ENCODE data around the gene PCDHGA7.
"Not testable (repeated sequence)": the region's sequence is repeated elsewhere in the genome, so short reads cannot be mapped to it uniquely, and the experiment has no call there.

PCDHGA7 gene

DNA sequence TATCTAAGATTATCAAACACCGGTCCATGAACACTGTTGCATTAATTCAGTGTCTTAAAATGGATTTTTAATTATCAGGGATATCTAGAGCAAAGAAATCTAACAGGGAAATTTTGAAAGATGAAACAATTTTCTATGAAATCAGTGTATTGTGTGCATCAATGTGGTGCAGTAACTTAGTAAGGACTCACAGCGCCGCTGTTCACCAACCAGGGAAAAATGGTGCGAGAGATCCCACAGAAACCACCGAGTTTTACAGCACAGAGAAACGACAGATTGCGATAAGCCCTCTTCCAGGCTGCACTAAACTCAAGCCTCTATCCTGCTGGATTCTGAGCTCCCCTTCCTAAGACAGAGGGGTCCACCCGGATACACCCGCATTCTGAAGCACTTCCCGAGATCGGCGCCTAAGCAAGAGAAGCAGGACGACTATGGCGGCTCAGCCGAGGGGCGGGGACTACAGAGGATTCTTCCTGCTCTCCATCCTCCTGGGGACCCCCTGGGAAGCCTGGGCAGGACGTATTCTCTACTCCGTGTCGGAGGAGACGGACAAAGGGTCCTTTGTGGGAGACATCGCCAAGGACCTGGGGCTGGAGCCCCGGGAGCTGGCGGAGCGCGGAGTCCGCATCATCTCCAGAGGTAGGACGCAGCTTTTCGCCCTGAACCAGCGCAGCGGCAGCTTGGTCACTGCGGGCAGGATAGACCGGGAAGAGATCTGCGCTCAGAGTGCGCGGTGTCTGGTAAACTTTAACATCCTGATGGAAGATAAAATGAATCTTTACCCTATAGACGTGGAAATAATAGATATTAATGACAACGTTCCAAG lies at the start of gene PCDHGA7:
TSS of gene PCDHGA7 (plus strand) at position 274 of the 826 bp plus-strand sequence. CDS start at position 432, 158 bp downstream.
- DNase-seq, result no peak

DNA sequence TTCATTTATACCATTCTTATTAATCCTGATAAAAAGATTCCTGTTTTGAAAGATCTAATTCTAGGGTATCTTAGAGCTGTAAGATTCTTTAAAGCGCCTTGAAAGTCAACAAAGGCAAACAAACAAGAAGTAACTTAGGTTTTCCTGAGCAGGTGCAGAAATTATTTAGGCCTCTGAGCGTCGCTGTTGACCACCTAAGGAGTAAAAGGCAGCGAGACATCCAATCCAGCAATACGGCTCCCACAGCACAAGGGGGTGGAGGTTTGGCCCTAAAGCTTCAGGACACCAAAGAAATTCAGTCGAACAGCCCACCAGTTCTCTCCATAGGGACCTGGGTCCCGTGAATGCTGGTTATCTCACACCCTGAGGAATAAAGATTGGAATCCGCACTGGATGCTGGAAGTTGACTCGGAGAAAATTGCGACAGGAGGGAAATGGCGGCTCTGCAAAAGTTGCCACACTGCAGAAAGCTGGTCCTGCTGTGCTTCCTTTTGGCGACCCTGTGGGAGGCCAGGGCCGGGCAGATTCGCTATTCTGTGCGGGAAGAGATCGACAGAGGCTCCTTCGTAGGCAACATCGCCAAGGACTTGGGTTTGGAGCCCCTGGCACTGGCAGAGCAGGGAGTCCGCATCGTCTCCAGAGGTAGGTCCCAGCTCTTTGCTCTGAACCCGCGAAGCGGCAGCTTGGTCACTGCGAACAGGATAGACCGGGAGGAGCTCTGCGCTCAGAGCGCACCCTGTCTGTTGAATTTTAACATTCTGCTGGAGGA lies 43.8 kb upstream of the PCDHGA7 start, which contains the start of gene PCDHGA2:
TSS of gene PCDHGA2 (plus strand) at position 223 of the 769 bp plus-strand sequence.
- DNase-seq, result no peak

DNA sequence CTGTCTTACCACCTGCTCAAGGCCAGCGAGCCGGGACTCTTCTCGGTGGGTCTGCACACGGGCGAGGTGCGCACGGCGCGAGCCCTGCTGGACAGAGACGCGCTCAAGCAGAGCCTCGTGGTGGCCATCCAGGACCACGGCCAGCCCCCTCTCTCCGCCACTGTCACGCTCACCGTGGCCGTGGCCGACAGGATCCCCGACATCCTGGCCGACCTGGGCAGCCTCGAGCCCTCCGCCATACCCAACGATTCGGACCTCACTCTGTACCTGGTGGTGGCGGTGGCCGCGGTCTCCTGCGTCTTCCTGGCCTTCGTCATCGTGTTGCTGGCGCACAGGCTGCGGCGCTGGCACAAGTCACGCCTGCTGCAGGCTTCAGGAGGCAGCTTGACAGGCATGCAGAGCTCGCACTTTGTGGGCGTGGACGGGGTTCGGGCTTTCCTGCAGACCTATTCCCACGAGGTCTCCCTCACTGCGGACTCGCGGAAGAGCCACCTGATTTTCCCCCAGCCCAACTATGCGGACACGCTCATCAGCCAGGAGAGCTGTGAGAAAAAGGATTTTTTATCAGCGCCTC lies 41.7 kb upstream of the PCDHGA7 start:
- not testable (repeated sequence) for DNase-seq

DNA sequence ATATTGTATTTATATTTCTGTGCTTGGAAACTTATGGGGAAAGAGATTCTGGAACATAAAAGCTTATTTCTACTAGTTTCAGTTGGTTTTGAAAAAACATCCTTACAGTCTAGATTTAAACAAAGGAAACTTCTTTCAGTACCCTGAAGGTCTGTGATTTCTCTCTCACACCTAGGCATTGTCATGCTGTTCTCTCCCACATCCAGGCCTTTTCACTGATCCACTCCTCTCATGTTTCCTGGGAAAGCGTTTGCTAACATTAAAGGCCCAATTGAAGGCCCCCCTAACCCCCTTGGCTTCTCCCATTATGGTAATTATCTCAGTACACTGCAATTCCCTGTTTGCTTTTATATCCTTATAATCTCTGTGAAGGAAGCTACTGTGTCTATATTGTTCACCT lies 39.8 kb upstream of the PCDHGA7 start:
- DNase-seq, result no peak

DNA sequence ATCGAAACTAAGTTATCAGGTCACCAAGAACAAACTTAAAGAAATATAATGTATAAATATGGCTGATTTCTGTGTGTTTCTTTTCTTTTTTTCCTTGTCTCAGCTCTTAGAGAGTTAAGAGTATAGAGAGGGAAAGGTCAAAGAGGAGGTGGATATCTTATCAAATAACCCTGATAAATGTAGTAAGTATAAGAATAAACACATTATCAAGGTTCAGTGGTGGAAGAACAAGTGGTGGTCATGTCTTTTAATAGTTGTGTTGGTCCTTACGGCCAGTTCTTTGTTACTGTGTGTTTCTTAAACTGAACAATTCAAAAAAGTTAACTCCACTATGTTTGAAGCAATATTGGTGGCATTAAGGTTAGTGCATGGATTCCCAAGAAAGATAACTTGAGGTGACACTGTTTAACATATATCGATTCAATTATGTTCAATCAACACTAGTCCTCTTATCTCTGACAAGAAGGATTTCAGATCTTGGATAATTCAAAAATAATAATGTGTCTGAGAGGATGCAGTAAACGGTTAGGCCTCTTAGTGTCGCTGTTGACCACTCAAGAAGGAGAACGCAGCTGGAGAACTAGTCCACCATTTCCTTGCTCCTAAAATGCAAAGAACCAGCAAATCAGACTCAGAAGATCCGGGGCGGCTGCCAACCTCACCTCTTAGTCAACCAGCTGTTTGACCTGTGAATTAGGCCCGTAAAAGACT lies 39.1 kb upstream of the PCDHGA7 start, which contains the start of gene PCDHGA3:
TSS of gene PCDHGA3 (plus strand) at position 588 of the 711 bp plus-strand sequence. CDS start 205 bp downstream, outside the sequence.
- DNase-seq, result no peak

DNA sequence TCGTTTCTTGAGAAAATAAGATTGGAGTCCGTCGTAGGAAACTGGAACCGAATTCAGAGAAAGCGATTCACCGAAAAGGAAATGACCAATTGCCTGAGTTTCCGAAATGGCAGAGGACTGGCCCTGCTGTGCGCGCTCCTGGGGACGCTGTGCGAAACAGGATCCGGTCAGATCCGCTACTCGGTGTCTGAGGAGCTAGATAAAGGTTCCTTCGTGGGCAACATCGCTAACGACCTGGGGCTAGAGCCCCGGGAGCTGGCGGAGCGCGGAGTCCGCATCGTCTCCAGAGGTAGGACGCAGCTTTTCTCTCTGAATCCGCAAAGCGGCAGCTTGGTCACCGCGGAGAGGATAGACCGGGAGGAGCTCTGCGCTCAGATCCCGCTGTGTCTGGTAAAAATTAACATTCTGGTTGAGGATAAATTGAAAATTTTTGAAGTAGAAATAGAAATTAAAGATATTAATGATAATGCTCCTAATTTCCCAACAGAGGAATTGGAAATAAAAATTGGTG lies 38.5 kb upstream of the PCDHGA7 start:
- no peak for DNase-seq

DNA sequence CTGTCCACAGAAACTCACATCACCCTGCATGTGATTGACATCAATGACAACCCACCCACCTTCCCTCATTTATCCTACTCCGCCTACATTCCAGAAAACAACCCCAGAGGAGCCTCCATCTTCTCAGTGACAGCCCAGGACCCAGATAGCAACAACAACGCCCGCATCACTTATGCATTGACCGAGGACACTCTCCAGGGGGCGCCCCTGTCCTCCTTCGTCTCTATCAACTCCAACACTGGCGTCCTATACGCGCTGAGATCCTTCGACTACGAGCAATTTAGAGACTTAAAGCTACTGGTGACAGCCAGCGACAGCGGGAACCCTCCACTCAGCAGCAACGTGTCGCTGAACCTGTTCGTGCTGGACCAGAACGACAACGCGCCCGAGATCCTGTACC lies 37.2 kb upstream of the PCDHGA7 start:
- DNase-seq, result no peak

DNA sequence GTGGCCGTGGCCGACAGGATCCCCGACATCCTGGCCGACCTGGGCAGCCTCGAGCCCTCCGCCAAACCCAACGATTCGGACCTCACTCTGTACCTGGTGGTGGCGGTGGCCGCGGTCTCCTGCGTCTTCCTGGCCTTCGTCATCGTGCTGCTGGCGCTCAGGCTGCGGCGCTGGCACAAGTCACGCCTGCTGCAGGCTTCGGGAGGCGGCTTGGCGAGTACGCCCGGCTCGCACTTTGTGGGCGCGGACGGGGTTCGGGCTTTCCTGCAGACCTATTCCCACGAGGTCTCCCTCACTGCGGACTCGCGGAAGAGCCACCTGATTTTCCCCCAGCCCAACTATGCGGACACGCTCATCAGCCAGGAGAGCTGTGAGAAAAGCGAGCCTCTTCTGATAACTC lies 36.5 kb upstream of the PCDHGA7 start:
- not testable (repeated sequence) for DNase-seq

DNA sequence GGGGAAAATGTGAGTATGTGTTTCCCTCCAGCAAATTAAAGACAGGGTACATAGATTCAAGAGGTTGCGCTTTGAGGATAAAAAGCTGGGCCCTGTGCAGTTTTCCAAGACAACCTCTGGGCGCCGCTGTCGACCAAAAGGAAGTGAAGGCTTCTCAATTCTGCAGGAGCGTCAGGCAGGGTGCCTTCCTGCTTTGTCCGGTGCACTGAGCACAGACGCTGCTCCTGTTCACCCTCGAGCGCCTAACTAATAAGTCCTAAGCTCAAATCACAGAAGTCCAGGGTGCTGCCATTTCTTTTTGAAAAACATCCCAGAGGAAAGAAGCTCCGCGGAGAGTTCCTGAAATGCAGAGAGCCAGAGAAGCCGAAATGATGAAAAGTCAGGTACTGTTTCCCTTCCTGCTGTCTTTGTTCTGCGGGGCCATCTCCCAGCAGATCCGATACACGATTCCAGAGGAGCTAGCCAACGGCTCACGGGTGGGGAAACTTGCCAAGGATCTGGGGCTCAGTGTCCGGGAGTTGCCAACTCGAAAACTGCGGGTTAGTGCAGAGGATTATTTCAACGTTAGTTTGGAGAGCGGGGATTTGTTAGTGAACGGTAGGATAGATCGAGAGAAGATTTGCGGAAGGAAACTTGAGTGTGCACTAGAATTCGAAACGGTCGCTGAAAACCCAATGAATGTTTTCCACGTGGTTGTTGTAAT lies 32.5 kb upstream of the PCDHGA7 start, which contains the start of gene PCDHGB1:
TSS of gene PCDHGB1 (plus strand) at position 183 of the 703 bp plus-strand sequence. CDS start at position 345, 162 bp downstream.
- DNase-seq, result peak; percentile 1

DNA sequence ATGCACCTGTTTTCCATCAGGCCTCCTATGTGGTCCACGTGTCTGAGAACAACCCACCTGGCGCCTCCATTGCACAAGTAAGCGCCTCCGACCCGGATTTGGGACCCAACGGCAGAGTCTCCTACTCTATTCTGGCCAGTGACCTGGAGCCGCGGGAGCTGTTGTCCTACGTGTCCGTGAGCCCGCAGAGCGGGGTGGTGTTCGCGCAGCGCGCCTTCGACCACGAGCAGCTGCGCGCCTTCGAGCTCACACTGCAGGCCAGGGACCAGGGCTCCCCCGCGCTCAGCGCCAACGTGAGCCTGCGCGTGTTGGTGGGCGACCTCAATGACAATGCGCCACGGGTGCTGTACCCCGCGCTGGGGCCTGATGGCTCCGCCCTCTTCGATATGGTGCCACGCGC lies 31.0 kb upstream of the PCDHGA7 start:
- DNase-seq, result no peak

DNA sequence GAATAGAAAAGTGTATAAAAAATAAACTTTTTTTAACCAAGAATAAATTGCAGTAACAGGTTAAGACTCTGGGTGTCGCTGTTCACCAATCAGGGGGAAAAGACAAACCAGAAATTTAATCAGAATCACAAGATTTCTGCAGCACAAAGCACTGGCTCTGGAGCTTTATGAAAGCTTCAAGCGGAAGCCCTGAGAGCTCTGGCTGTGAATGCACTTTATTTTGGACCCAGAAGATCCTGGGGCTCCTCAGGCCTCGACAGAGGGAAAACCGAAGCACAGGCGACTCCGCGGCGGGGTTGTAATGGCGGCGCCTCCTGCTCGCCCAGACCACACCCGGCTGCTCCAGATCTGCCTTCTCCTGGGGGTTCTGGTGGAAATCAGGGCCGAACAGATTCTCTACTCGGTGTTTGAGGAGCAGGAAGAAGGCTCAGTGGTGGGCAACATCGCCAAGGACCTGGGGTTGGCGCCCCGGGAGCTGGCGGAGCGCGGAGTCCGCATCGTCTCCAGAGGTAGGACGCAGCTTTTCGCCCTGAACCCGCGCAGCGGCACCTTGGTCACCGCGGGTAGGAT lies 27.6 kb upstream of the PCDHGA7 start, which contains the start of gene PCDHGA4:
TSS of gene PCDHGA4 (plus strand) at position 122 of the 570 bp plus-strand sequence. CDS start at position 209, 87 bp downstream.
- no peak for DNase-seq

DNA sequence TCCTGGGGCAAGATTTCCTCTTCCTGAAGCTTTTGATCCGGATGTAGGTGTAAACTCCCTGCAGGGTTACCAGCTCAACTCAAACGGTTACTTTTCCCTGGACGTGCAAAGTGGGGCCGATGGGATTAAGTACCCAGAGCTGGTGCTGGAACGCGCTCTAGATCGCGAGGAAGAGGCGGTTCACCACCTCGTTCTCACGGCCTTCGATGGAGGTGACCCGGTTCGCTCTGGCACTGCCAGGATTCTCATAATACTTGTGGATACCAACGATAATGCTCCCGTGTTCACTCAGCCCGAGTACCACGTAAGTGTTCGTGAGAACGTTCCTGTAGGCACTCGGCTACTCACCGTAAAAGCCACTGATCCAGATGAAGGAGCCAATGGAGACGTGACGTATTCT lies 26.9 kb upstream of the PCDHGA7 start:
- DNase-seq, result no peak

DNA sequence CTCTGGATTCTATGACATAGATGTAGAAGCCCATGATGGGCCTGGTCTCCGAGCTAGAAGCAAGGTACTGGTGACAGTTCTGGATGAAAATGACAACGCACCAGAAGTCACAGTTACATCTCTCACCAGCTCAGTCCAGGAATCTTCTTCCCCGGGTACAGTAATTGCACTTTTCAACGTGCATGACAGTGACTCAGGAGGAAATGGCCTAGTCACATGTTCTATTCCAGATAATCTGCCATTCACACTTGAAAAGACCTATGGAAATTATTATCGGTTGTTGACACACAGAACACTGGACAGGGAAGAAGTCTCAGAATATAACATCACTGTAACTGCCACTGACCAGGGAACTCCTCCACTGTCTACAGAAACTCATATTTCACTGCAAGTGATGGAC lies 26.4 kb upstream of the PCDHGA7 start:
- no peak for DNase-seq

DNA sequence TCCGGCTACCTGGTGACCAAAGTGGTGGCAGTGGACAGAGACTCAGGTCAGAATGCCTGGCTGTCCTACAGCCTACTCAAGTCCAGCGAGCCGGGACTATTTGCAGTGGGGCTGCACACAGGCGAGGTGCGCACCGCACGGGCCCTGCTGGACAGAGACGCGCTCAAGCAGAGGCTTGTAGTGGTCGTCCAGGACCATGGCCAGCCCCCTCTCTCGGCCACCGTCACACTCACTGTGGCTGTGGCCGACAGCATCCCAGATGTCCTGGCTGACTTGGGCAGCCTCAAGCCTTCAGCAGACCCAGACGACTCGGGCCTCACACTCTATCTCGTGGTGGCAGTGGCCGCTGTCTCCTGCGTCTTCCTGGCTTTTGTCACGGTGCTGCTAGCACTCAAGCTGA lies 25.6 kb upstream of the PCDHGA7 start:
- no peak for DNase-seq

DNA sequence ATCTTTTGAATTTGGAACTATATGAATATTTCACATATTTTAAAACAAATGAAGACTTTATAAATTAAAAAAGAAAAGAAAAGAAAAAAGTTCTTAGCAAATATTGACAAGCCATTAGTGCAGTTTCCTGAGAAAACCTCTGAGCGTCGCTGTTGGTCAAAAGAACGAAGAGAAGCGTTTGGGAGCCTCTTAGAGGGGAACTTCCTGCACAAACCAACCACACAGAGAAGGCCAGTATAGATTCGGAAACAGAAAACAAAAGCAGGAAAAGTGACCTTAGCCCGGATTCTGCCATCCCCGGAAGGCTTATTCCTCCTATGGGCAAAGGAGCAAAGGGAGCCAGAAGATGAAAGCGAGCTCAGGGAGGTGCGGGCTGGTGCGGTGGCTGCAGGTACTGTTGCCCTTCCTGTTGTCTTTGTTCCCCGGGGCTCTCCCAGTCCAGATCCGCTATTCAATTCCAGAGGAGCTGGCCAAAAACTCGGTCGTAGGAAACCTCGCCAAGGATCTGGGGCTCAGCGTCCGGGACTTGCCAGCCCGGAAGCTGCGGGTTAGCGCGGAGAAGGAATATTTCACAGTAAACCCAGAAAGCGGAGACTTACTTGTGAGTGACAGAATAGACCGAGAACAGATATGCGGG lies 22.6 kb upstream of the PCDHGA7 start, which contains the start of gene PCDHGB2:
TSS of gene PCDHGB2 (plus strand) at position 205 of the 637 bp plus-strand sequence. CDS start at position 347, 142 bp downstream.
- peak; percentile 29 for DNase-seq

DNA sequence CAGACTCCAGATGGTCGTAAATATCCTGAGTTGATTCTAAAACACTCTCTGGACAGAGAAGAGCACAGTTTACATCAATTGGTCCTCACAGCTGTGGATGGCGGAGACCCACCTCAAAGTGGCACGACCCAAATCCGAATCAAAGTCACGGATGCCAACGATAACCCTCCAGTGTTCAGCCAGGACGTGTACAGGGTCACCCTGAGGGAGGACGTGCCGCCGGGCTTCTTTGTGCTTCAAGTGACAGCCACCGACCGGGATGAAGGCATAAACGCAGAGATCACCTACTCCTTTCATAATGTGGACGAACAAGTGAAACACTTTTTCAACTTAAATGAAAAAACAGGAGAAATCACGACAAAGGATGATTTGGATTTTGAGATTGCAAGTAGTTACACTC lies 21.9 kb upstream of the PCDHGA7 start:
- DNase-seq, result no peak

DNA sequence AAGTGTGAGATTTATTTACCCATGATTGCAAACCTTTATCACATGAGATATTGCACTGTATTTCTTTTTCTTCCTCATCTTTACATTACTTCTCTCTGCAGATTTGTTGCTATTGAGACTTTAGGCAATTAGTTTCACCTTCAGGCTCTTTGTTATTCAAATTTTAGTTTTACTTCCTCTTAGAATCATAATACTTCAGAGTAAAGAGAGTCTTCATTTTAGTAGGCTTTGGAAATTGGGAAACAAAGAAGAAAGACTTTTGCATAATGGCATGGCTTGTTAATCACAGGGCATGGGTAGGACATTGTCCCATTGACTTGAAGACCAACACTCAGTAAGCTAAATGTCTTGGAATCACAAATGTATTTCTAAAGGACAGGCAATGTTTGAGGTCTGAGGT lies 19.8 kb upstream of the PCDHGA7 start:
- no peak for DNase-seq

DNA sequence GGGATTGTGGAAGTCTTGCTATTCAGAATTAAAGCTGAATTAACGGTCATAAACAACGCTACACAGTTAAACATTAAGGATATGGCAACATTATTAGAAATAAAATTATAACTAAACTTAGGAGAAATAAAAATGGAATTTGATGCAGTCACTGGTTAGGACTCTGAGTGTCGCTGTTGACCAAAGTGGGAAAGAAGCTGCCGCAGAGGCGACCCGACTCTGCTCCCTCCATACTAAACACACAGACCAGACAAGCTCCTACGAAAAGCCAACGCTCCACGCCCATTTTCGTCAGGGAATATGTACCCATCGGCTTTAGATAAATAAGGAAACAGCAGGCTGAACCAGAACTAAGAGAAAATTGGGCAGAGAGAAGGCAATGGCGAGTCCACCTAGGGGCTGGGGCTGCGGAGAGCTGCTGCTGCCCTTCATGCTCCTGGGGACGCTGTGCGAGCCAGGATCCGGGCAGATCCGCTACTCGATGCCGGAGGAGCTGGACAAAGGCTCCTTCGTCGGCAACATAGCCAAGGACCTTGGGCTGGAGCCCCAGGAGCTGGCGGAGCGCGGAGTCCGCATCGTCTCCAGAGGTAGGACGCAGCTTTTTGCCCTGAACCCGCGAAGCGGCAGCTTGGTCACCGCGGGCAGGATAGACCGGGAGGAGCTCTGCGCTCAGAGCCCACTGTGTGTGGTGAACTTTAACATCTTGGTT lies 18.4 kb upstream of the PCDHGA7 start, which contains the start of gene PCDHGA5:
TSS of gene PCDHGA5 (plus strand) at position 211 of the 709 bp plus-strand sequence. CDS start at position 380, 169 bp downstream.
- no peak for DNase-seq

DNA sequence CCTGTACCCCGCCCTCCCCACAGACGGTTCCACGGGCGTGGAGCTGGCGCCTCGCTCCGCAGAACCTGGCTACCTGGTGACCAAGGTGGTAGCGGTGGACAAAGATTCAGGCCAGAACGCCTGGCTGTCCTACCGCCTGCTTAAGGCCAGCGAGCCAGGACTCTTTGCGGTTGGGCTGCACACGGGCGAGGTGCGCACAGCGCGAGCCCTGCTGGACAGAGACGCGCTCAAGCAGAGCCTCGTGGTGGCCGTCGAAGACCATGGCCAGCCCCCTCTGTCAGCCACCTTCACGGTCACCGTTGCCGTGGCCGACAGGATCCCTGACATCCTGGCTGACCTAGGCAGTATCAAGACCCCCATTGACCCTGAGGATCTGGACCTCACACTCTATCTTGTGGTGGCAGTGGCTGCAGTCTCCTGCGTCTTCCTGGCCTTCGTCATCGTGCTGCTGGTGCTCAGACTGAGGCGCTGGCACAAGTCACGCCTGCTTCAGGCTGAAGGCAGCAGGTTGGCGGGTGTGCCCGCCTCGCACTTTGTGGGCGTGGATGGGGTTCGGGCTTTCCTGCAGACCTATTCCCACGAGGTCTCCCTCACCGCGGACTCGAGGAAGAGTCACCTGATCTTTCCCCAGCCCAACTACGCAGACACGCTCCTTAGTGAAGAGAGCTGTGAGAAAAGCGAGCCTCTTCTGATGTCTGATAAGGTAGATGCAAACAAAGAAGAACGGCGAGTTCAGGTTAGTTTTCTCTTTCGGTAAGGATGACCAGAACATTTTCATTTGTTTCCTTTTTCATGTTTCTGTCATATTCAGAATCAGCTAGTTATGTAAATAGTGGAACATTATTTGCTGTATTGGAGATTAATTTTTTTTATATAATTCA lies 16.3 kb upstream of the PCDHGA7 start:
- DNase-seq, result no peak
